Middle frontal gyrus (tissue), 1 donor: ENCODE data around the gene KCNAB2.

Source experiments
- DNase-seq: peaks from one replicate; pipeline ENCODE4 v3.0.0-alpha.2; 2015; ENCODE audit warnings: low spot score; ENCODE audit errors: extremely low spot score

KCNAB2 gene

DNA sequence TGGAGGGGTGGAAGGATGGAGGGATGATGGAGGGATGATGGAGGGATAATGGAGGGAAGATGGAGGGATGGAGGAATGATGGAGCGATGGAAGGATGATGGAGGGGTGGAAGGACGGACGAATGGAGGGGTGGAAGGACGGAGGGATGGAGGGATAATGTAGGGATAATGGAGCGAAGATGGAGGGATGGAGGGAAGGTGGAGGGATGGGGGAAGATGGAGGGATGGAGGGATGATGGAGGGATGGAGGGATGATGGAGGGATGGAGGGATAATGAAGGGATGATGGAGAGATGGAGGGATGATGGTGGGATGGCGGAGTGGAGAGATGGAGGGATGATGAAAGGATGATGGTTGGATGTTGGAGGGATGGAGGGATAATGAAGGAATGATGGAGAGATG, 61.3 kb downstream of the KCNAB2 start:
- no peak for DNase-seq

DNA sequence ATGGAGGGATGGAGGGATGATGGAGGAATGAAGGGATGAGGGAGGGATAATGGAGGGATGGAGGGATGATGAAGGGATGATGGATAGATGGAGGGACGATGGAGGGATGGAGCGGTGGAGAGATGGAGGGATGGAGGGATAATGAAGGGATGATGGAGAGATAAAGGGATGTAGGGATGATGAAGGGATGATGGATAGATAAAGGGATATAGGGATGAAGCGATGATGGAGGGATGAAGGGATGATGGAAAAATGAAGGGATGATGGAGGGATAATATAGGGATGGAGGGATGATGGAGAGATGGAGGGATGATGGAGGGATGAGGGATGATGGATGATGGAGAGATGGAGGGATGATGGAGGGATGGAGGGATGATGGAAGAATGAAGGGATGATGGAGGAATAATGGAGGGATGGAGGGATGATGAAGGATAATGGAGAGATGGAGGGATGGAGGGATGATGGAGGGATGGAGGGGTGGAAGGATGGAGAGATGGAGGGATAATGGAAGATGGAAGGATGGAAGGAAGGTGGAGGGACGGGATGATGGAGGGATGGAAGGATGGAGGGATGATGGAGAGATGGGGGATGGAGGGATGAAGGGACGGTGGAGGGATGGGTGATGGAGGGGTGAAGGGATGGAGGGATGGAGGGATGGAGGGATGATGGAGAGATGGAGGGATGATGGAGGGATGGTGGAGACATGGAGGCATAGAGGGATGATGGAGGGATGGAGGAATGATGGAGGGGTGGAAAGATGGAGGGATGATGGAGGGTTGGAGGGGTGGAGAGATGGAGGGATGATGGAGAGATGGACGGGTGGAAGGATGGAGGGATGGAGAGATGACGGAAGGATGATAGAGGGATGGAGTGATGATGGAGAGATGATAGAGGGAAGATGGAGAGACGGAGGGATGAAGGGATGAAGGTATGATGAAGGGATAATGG, 62.0 kb downstream of the KCNAB2 start:
- no peak for DNase-seq

DNA sequence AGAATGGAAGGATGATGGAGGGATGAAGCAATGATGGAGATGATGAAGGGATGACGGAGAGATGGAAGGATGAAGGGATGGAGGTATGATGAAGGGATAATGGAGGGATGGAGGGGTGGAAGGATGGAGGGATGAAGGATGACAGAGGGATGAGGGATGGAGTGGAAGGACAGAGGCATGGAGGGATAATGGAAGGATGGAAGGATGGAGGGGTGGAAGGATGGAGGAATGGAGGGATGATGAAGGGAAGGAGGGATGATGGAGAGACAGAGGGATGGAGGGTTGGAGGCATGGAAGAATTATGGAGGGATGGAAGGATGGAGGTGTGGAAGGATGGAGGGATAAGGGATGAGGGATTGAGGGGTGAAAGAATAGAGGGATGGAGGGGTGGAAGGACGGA, 62.8 kb downstream of the KCNAB2 start:
- DNase-seq = no peak

DNA sequence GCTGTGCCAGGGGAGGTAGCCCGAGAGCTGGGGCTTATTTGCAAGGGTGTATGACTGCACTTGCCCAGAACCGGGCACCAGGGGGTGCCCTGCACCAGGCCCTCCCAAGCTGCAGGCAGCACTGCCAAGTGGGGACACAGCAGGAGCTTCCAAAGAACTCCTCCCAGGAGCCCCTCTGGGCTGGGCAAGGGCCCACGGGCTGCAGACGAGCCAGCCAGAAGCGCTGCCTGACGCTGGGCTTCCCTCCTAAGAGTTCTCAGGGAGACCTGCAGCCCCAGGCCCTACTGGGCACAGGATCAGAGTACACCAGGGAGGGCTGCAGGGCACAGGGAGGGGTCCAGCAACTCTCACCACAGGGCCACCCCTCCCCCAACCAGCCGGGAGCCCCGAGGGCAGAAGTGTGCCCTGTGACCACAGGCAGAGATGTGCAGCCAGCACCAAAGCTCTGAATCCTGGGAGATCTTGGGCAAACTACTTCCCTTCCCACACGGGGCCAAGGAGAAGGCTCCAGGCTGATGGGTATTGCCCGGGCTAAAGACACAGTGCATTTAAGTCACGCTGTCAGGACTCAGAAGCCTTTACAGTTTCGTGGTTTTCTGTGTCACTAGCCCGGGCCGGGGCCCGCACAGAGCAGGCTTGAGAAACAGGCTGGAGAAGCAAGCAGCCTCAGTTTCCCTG, 63.4 kb downstream of the KCNAB2 start:
- DNase-seq = no peak

DNA sequence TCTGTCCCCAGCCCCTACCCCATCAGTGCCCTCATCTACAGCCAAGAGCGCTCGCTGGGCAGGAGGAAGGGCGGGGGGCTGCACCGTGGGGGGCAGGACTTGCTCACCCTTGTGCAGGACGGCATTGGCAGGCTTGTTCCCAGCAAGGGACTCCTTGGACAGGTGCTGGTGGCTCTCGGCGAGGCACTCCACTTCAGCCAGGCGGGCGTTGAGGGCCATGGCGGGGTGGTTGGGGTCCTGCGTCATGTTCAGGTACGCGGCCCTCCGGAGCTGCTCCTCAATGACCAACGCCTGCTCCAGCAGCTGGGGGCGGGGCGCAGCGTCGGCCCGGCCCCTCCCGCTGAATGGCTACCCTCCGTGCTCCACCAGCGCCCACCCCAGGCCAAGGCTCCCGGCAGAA, 64.0 kb downstream of the KCNAB2 start:
- DNase-seq = no peak

DNA sequence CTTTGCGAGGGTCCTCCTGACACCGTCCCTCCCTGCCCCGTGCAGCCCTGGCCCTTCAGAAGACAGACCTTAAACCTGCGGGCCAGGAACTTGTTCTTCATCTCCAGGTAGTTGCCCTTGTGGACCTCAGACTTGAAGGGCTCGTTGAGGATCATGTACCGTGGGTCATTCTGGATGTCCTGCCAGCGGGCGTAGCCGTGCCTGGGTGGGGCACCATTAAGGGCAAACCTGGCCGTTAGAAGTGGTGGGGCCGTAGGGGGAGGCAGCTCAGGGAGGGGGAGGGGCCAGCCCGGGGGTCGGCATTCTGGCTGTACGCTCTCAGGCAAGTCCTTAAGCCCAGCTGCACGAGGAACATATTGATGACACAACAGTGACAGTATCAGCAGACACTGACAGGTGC, 64.6 kb downstream of the KCNAB2 start:
- no peak for DNase-seq

DNA sequence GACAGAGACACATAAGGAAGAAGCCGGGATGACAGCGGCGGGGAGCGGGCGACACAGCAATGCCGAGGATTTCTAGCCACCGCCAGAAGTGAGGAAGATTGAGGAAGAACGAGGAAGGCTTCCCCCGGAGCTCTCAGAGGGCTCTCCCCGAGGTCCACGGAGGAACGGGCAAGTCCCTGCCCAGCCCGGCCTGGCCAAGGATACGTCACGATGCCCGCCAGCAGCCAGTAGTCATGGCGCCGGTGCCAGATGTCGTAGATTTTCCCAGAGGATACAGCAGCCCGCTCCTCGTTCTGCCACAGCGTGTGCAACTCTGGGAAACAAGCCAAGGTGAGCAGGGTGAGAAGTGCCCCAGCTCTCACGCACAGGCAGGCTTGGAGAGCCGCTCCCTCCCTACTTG, 65.9 kb downstream of the KCNAB2 start:
- DNase-seq = no peak

DNA sequence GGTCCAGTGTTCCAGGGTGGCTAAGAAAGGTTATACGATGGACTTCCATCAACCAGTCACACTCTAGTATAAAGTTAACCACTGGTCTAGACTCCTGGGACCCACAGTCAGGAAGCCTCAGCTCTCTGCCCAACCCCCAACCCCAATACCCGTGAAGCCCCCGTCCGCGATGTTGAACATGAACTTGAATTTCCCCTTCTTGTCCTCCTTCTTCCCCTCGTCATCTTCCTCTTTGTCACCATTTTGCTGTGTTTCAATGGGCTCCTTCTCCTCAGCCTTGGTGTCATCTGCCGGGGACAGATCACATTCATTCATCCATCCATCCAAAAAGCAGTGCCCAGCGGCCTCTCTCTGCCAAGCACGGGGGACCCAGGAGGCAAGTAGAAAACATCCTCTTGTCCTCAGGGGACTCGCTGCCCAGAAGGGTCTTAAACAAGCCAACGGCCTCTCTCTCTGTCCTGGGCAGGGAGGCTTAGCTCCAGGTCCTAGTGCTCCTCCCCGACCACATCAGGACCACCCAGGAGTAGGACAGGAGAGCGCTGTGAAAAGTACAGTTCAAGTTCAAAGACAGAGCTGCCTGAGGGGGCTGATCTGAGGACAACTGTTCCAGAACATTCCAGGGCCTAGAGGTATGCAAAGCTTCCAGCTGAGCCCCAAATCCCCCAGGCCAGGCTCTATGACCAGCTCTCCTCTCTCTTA, 66.5 kb downstream of the KCNAB2 start:
- no peak for DNase-seq

DNA sequence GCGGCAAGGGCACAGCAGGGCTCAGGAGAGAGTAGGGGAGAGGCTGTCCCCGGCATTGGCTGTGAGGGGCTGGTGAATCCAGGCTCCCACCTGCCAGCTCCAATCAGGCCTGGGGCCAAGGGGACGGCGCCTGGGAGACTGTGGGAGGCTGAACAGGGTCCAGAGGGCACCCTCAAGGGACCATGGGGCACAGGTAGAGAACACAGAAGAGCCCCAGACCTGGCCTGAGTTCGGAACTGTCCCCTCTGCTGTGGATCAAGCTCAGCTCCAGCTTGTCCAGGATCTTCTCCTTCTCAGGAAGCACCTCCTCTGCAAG, 67.0 kb downstream of the KCNAB2 start:
- DNase-seq = no peak

DNA sequence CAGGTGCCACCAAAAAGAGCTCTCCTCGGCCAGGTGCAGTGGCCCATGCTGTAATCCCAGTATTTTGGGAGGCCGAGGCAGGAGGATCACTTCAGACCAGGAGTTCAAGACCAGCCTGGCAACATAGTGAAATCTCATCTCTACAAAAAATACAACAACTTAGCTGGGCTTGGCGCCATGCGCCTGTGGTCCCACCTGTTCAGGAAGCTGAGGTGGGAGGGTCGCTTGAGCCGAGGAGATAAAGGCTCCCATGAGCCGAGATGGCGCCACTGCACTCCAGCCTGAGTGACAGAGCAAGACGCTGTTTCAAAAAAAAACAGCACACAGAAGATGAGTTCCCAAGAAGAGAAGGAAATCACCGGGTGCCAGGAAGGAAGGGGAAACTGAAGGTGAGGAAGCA, 67.4 kb downstream of the KCNAB2 start:
- DNase-seq = no peak

DNA sequence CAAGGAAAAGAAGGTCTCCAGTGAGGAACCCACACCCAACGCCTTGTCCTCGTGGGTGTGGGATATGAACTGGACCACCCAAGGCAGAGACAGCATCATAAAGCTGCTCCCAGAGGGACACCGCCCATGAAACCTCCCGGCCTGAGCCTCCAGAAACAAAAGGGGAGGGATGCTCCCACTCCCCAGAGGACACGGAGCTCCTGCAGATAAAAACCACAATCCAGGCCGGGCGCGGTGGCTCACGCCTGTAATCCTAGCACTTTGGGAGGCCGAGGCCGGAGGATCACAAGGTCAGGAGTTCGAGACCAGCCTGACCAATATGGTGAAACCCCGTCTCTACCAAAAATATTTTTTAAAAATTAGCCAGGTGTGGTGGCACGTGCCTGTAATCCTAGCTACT, 68.1 kb downstream of the KCNAB2 start:
- no peak for DNase-seq

DNA sequence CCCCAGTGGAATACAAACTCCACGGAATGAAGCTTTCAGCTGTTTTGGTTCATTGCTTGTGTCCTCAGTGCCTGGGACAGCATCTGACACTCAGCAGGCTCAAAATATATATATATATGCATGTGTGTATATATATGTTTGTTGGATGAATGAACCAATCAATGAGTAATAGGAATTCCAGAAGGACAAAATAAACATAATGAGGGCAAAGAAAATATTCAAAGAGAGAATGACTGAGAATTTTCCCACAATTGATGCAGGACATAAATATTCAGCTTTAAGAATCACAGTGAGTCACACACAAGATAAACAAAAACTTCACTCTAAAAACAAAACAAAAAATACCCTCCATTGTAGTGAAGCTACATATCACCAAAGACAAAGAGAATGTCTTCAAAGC, 70.4 kb downstream of the KCNAB2 start:
- no peak for DNase-seq

DNA sequence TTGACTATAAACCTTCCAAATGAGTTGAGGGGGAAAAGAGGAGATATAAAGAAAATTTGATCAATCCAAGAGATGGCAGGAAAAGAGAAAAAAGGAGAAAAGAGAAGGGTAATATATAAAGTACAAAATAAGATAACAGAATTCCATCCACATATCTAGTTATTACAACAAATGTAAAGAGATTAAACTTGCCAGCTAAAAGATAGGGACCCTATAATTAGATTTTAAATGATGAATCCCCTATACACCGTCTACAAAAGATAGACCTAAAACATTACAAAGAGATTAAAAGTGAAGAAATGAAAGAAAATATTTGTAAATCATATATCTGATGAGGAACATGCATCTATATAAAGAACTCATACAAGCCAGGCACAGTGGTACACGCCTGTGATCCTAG, 71.4 kb downstream of the KCNAB2 start:
- no peak for DNase-seq

DNA sequence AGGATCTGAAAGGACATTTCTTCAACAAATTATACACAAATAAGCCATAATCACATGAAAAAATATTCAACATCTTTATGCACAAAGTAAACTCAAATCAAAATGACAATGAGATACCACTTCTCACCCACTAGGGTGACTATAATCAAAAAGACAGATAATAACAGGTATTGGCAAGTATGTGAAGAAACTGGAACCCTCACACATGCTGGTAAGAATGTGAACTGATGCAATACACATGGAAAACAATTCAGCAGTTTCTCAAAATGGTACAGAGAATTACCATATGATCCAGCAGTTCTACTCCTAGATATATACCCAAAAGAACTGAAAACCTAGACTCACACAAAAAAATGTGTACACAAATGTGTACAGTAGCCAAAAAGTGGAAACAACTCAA, 71.9 kb downstream of the KCNAB2 start:
- DNase-seq = no peak

DNA sequence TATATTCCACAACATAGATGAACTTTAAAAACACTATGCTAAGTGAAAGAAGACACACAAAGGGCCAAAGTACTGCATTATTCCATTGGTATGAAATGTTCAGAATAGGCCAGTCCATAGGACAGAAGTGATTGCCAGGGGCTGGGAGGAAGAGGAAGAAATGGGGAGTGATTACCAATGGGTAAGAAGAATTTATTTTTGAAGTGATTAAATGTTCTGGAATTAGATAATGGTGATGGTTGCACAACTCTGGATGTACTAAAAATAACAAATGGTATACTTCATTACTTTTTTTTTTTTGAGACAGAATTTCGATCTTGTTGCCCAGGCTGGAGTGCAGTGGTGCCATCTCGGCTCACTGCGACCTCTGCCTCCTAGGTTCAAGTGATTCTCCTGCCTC, 72.7 kb downstream of the KCNAB2 start:
- DNase-seq = no peak

DNA sequence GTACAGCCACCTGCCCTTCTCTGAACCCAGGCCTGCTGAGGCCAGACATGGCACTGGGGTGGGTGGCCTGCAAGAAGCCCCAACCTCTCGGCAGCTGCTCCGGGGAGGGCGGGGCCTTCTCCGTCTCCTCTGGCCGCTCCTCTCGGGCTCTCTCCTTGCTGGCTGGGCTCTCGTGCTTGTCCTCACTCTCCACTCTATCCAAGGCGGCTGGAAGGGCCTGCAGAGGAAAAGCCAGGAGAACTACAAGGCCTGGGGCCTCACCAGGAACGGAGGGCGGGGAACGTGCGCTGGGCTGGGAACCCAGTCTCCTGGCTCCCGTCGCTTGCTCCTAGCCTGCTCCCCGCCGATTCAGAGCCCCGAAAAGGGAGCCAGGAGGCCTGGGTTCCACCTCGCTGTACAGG, 75.3 kb downstream of the KCNAB2 start:
- DNase-seq = no peak

DNA sequence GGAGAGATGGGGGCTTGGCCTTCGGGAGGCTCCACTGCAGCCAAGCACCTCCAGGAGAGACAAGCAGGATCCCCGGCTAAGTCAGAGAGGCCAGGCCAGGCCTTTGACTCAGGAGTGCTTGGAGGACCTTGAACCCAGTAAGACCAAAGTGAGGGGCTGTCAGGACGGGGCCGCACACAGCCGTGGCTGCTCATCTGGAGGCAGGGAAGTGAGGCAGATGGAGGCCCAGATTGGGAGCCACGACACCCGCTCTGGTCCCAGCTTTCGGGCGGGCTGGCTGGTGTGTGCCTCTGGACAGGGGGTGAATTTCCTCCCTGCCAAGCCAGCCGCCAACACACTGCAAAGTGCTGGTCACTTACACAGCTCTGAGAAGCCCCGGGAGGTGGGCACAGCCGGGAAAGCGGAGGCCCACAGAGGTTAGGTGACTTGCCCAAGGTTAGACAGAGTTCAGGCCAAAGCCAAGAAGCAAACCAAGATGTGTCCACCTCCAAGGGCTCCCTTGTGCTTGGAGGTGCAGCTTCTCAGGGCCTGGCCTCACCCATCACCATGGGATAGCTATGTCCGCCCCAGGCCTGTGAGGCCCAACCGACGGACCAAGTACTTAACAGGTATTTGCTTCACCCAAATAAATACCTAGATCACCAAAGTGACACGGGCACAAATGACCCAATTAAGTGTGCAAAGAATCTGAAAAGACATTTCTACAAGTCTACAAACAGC, 76.1 kb downstream of the KCNAB2 start:
- no peak for DNase-seq

DNA sequence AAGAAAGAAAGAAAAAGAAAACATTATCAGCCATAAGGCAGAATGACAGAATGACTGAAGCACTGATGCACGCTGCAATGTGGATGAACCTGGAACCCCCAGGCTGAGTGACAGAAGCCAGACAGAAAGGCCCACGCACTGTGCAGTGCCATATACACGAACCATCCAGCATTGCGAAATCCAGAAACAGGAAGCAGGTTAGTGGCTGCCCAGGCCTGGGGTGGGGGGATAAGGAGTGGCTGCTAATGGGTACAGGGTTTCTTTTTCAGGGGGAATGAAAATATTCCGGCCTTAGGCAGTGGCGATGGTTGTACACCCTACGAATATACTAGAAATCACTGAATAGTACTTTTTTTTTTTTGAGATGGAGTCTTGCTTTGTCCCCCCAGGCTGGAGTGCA, 77.4 kb downstream of the KCNAB2 start:
- no peak for DNase-seq

DNA sequence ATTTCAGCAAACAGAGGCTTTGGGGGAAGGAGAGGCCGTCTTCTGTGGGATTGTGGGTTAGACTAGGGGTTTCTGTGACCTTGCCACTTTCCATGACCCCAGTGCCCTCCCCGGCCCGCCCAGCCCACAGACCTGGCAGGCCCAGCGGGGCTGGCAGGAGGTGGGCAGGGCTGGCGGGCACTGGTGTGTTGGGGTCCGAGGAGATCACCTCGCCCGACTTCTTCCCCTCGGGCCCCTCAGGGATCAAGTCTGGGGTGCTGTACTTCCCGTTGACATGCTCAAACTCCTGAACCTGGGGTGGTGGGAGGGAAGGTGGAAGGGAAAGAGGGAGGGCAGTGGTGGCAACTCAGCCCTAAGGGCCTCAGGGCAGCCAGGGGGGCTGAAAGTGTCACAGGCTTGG, 78.1 kb downstream of the KCNAB2 start:
- DNase-seq = no peak

DNA sequence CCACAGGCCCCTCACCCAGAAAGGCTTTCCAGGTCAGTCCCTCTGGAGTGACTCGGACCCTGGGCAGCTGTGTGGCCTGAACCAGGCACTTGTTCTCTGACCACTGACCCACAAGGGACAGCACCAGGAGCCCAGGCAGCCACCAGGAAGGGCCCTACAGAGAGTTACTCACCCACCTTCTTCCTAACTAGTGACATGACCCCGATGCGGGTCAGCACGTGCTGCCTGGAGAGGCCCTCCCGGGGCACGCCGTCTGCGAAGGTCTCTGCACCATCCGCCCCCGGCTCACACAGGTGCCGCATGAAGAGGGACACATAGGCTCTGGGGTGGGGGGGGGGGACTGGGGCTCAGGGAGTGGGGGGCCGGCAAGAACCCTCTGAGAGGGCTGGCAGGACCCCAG, 78.7 kb downstream of the KCNAB2 start:
- no peak for DNase-seq

DNA sequence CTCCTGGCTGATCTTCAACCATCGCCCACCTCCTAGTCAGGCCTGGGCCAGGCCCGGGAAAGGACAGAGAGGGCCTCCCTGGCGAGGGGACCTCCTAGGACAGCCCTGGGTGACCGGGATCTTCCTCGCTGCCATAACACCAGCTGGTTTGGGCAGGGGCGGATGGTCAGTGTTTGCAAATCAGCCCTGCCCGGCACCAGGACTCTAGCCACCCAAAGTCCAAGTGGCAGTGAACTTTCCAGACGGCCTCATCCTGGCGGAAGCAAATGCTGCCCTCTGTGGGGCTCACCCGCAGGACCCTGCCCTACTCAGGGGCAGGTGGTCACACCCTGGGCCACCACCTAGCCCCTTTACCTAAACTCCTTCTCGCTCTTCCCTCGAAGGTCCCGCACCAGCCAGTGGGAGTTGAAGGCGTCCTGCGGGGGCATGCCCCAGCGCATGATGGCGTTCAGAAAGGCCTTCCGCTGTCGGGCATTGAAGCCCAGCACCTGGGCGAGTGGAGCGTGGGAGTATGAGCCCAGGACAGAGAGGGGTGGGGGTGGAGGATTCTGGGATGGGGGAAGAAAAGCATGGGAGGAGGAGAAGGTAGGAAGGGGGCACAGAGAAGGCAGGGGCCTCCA, 79.2 kb downstream of the KCNAB2 start:
- no peak for DNase-seq
